GM21528 (cell line): ENCODE data around the gene ARHGDIA.
A peak's percentile ranks its signal among the peaks of the same experiment; 100 is the strongest.

ENCODE experiments used
- ATAC-seq: cut with Tn5 transposase; IDR thresholded peaks from one replicate; pipeline ENCODE4 v1.9.1; 2021; ENCODE audit warnings: mild to moderate bottlenecking, moderate library complexity; ENCODE audit not compliant: unreplicated experiment, low FRiP score

ARHGDIA gene

DNA sequence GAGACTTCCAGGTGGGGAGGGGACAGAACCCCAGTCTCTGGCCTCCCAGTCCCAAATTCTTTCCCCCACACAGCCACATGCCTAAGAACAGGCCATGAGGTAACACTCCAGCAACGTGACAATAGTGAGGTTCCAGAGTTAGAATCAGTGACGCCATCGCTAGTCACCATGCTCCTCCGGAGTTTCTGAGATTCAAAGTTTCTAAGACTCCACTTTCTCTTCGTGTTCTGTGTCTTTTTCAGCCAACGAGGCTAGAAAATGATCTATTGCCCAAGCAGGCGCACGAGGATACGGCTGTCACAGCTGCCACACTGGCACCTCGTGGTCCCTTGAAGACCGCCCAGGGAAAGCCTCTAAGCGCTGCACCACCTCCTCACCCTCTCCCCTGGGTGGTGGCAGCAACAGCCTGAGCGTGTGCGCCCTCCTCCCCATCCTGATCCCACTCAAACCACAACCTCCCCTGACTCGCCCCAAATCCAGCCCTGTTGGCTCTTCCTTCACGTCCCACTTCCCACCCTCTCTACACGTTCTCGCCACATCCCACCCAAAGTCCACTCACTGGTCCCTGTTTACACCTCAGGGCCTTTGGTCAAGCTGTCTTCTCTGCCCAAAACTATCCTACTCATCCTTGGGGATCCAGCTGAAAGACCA lies 39.1 kb downstream of the ARHGDIA start:
- ATAC-seq, result peak; percentile 19

DNA sequence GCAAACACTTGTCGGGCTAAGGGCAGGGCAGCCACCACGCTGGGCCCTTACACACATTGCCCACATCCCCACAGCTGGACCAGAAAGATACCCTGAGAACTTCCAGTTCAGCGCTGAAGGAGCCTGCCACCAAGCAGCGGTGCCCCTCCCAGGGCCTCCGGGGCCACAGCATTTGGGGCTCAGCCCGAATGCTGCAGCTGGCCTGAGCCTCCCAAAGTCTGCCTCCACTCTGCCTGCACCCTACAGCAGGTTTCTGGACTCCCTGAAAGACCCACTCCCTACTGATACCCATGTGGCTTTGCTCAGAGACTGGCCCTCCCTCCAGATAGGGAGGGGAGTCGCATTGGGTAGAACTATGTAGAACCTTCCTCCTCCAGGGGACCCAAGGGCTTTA lies 39.6 kb downstream of the ARHGDIA start:
- ATAC-seq, result no peak

DNA sequence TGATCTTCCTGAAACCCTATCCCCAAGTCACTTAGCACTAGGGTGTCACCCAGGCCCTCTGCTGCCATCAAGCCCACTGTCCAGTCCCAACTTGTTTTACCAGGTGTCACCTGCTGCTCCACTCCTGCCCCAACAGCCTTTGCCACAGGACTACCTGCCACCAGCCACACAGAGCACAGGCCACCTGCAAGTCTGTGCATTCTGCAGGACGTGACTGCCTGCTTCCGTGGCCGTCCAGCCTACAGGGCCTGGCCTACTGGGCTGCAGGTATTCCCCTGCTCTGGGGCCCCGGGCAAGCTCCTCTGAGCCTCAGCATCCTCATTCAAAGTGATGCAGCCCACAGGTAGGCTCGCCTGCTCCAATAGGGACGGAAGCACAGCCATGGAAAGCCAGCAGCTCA lies 41.3 kb downstream of the ARHGDIA start:
- no peak for ATAC-seq

DNA sequence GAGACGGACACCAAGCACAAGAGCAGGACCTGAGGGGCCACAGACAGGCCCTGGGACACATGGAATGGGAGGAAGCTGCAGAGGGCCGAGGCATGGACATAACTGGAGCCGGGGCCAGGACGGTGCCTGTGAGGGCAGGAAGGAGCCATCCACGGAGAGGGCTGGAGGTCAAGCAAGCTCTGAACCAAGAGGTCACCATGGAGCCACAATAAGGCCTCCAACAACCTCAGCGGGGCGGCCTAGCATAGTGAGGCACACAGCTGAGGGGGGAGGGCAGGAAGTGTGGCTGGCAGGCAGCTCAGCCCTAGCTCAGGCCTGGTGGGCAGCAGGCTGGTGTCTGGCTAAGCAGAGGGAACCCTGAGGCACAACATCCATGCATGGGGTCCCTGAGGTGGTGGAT lies 42.5 kb downstream of the ARHGDIA start:
- ATAC-seq, result no peak

DNA sequence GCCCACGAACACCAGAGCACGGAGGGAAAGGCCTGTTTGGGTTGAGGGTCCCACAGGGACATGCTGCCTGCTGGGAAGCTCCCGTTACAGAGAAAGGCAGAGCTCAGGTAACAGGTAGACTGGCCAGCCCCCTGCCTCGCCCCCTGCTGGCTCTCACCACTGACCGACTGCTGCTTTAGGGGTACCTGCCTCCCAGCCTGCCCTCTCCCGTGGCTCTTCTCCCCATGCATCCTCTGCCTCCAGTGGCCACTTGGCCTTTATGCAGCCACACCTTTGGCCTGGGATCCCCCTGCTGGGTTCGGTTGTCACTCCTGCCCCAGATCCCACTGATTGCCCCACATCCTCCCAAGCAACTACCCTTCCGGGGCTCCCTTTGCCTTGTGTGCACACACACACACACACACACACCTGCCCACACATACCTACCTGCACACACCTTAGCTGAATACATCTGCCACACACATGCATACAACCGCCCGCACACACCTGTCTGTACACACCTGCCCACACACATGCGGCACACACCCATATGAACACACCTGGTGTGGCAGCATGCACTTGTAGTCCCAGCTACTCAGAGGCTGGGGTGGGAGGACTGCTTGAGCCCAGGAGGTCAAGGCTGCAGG lies 45.2 kb downstream of the ARHGDIA start:
- no peak for ATAC-seq

DNA sequence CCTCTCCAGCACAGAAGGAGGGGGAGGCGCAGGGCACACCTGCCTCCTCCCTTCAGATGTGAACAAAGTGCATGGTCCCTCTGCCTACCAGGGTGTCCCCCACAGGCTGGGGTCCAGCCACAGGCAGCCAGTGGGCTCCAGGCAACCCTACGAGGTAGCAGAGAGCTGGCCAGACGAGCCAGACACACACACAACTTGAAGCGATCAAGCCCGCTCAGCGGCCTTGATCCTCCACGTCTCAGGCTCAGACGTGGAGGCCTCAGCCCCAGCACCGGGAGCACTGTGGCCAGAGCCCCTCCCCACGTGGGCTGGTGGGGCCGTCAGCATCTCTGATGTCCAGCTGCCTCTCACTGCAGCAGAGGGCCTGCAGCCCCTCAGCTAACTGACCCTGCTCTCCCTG lies 46.5 kb downstream of the ARHGDIA start:
- ATAC-seq, result no peak

DNA sequence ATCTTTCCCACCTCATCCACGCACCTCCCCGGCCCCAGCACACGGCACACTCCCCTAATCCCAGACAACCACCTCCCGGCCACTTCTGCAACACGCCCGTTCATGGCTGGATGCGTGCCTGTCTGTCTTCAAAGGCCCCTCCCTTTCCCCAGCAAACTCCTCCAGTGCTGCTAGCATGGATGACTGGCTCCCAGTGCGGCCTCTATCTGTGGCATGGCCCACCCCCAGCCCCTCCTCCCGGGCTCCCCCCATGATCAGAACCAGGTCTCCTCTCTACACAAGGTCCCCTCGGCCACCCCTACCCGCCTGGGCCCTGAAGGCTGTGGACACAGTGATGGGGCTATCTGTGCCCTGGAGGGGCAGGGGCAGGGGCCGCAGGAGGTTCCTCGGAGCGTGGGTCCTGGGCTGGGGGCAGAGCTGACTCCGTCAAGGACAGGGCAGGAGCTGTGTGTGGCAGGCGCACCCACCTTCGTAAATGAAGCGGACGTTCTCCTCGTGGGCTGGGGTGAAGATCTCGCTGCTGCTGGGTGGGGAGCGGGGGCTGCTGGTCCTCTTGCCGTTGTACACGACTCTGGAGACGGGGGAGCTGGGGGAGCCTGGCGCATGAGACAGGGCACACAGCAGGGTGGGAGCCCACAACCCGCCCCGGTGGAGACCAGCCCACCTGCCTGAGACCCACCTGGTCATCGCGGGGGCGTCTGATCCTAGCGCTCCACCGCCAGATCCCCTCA lies 47.2 kb downstream of the ARHGDIA start:
- no peak for ATAC-seq

DNA sequence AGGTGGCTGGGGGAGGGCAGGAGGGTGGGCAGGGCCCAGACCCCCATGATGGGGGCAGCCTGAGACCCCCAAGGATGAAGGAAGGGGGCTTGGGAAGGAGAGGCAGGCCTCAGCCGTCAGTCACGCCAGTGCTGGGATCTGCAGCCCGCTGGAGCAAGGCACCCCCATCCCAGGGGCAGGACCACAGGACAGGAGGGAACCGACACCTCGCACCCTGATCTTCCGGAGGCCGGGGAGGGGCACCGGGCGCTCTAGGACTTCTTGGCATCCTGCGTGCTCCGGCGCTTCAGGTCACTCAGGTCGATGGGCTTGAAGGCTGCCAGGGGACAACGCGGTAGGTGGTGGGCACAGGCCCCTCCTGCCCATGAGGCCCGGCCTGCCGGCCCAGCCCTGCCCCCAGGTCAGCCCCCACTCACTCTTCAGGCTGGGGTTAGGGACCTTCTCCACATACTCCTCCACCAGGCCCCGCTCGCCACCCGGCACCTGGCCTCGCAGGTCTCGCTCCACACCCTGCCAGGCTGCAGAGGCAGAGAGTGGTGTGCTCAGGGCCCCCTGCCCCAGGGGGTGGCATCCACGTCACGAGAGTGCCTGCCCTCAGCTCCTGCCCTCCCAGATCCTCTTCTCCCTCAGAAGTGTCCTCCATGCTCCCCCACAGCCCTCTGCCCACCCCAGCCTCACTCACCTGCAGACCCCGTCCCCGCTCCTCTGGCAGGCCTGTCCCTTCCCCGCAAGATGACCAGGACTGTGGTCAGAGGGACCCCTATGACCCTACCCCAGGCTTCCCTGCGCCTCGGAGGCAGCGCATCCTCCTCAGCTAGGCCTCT lies 47.9 kb downstream of the ARHGDIA start:
- no peak for ATAC-seq

DNA sequence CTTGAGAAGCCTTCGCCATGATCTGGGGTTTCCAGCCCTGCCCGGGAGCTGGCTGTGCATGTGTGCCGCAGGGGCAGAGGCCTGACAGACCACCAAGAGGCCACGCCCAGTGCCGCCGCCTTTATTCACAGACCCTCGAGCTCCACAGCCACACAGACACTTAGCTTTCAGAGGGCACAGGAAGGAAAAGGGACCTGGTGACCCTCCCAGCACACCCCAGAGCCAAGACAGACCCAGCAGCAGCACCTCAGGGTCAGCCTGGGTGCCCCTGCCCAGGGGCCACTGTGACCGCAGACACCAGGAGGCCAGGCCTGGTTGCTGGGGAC lies 48.9 kb downstream of the ARHGDIA start:
- no peak for ATAC-seq

DNA sequence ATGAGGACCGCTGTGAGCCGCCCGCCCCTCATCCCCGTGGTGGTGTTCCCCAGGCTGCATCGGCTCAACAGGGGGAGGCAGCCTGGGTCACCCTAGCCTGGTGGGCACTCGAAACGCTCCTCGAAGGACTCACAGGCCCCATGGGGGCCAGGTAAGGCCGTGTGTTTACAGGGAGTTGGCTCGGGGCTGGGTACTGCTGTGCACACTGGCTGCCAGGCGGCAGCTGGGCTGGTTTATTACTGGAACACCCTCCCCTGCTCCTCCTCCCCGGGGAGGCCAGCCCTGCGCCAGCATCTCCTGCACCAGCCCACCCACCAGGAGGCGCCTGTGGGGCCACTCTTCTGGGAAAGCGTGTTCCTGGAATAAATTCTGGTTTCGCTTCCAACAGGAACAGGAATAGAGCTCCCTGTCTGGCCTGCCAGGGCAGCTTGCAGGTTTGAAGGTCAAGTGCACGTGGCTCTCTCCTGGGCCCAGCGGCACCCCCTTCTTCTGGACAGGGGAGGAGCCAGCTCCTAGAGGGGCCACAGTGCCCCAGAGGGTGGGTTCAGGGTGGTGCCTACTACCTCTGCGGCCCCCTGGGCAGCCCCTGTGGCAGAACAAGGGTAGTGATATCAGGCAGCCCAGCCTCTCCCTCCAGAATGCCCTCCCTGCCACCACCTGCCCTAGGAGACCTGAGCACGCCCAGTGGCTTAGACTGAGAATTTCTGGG lies 49.4 kb downstream of the ARHGDIA start:
- no peak for ATAC-seq

DNA sequence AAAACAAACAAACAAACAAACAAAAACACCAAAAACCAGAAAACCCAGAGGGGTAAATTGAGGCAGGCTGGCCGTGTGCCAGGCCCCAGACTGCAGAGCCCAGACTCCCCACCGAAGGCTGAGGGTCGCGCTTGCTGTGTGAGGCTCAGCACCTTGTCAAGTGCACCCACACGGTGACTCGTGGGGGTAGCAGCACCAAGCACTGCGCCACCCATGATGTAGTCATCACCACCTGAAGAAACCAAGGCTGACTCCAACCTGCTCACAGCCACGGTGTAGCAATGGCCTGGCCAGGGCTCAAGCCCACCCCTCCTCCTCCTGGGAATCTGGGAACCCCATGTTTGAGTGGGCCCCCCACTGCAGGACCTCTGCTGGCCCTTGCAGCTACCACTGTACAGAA lies 50.0 kb downstream of the ARHGDIA start:
- ATAC-seq, result no peak

DNA sequence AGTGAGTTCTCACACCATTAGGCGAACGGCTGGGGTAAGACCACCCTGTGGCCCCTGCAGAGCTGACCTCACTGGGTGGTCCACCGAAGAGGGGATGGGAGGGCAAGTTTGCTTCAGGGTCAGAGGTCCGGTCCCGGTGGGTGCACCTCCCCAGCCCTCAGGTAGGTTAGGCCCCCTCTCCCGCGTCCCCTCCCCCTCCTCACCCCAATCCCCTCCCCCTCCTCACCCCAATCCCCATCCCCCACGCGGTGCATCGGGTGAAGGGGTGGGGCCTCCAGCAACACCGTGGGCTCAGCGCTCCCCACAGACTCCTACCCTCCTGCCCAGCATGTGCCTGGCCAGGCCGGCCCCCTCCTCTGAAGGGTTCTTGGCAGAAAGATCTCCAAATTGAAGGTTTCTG lies 51.4 kb downstream of the ARHGDIA start:
- ATAC-seq, result no peak

DNA sequence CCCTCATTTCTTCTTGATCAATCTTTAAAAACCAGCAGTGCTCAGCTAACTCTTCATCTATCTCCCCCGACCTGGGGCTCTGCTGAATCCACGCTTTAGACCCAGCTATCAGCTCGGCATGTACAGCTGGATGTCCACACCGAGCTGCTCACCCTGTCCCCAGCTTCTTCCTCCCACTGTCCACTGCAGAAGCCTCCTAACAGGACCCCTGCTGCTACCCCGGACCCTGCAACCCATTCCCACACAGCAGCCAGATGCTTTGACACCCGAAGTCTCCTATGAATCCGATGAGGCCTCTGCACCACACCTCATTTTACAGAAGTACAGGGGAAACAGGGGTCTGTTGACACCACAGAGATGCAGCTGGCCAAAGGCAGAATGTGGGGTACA lies 53.4 kb downstream of the ARHGDIA start:
- no peak for ATAC-seq
